Nephron (organoid): ENCODE measurements around the gene RASEF.

Experiments used
- H3K27ac Mint-ChIP-seq, 3 experiments: 2 replicates each; pipeline ENCODE4 v1.8.0; 2020; ENCODE audit warnings: mixed read lengths in 3 of 3, mild to moderate bottlenecking in 2 of 3, moderate library complexity in 1 of 3
- H3K27me3 Mint-ChIP-seq: 2 replicates; pipeline ENCODE4 v1.8.0; 2021; ENCODE audit warnings: low read depth, mild to moderate bottlenecking, moderate library complexity, mixed read lengths
- H3K36me3 Mint-ChIP-seq: 2 replicates; pipeline ENCODE4 v1.8.0; 2020; ENCODE audit warnings: low read depth, mixed read lengths
- H3K4me1 Mint-ChIP-seq: 2 replicates; pipeline ENCODE4 v1.8.0; 2020; ENCODE audit warnings: mixed read lengths
- H3K4me3 Mint-ChIP-seq, 3 experiments: 2 replicates each; pipeline ENCODE4 v1.8.0; 2020; ENCODE audit warnings: mild to moderate bottlenecking in 3 of 3, mixed read lengths in 3 of 3, moderate library complexity in 2 of 3
- H3K9me3 Mint-ChIP-seq: 2 replicates; pipeline ENCODE4 v1.8.0; 2020; ENCODE audit warnings: mixed read lengths
- CTCF ChIP-seq, 3 experiments: fragments of 200-600 bp; sonication (generic); IDR thresholded peaks; one replicate each; pipeline ENCODE4 v1.5.0; 2021; ENCODE audit warnings: antibody characterized with exemption in 3 of 3; ENCODE audit not compliant: unreplicated experiment in 3 of 3

RASEF gene

GRCh38 chr9:83047839-83048775 lies 14.8 kb downstream of the RASEF start:
- Mint-ChIP-seq H3K36me3 (no peaks in the 10 kb centered on the region), H3K9me3 (peaks cover 3% of the 10 kb centered on the region), H3K4me1 (peaks cover 16% of the 10 kb centered on the region), H3K27me3 (peaks cover 13% of the 10 kb centered on the region), H3K4me3 (no peak overlapping the region), H3K27ac (no peak overlapping the region)
- no peak for TF ChIP-seq CTCF (IDR thresholded peaks at IDR 0.05; ENCODE audit: unreplicated experiment in 3 of 3)

GRCh38 chr9:83043597-83043996 lies 19.3 kb downstream of the RASEF start:
- Mint-ChIP-seq H3K27ac (peak overlapping the region in 1 of 3 experiments; percentile 19), H3K27me3 (peaks cover 13% of the 10 kb centered on the region), H3K36me3 (no peaks in the 10 kb centered on the region), H3K4me1 (peaks cover 27% of the 10 kb centered on the region), H3K4me3 (no peak overlapping the region), H3K9me3 (peaks cover 11% of the 10 kb centered on the region)
- TF ChIP-seq CTCF (IDR thresholded peaks at IDR 0.05; ENCODE audit: unreplicated experiment in 3 of 3) = no peak

- Mint-ChIP-seq H3K9me3 (peaks cover 8% of the 10 kb centered on the region), H3K27ac (peak overlapping the region in 2 of 3 experiments; percentile 25 to 30), H3K36me3 (no peaks in the 10 kb centered on the region), H3K4me1 (peaks cover 19% of the 10 kb centered on the region), H3K4me3 (no peak overlapping the region), H3K27me3 (no peaks in the 10 kb centered on the region)
- TF ChIP-seq CTCF (IDR thresholded peaks at IDR 0.05; ENCODE audit: unreplicated experiment in 3 of 3) = no peak
Measured at GRCh38 chr9:83041771-83042170, 21.2 kb downstream of the RASEF start.

GRCh38 chr9:83039303-83039702 lies 23.6 kb downstream of the RASEF start:
- H3K9me3 Mint-ChIP-seq = peaks cover 8% of the 10 kb centered on the region
- TF ChIP-seq CTCF (IDR thresholded peaks at IDR 0.05; ENCODE audit: unreplicated experiment in 3 of 3) = no peak
- H3K36me3 Mint-ChIP-seq = no peaks in the 10 kb centered on the region
- no peaks in the 10 kb centered on the region for H3K27me3 Mint-ChIP-seq
- H3K4me1 Mint-ChIP-seq = peaks cover 19% of the 10 kb centered on the region
- no peak overlapping the region for H3K4me3 Mint-ChIP-seq
- no peak overlapping the region for H3K27ac Mint-ChIP-seq

GRCh38 chr9:83036043-83036442 lies 26.9 kb downstream of the RASEF start:
- no peaks in the 10 kb centered on the region for H3K36me3 Mint-ChIP-seq
- H3K9me3 Mint-ChIP-seq = peaks cover 8% of the 10 kb centered on the region
- no peaks in the 10 kb centered on the region for H3K27me3 Mint-ChIP-seq
- no peak overlapping the region for H3K4me3 Mint-ChIP-seq
- no peak overlapping the region for H3K27ac Mint-ChIP-seq
- TF ChIP-seq CTCF (IDR thresholded peaks at IDR 0.05; ENCODE audit: unreplicated experiment in 3 of 3) = no peak
- H3K4me1 Mint-ChIP-seq = no peaks in the 10 kb centered on the region

GRCh38 chr9:83035143-83035542 lies 27.8 kb downstream of the RASEF start:
- H3K4me3 Mint-ChIP-seq = no peak overlapping the region
- no peaks in the 10 kb centered on the region for H3K27me3 Mint-ChIP-seq
- no peaks in the 10 kb centered on the region for H3K4me1 Mint-ChIP-seq
- peaks cover 14% of the 10 kb centered on the region for H3K9me3 Mint-ChIP-seq
- no peaks in the 10 kb centered on the region for H3K36me3 Mint-ChIP-seq
- H3K27ac Mint-ChIP-seq = no peak overlapping the region
- TF ChIP-seq CTCF (IDR thresholded peaks at IDR 0.05; ENCODE audit: unreplicated experiment in 3 of 3) = no peak
